ENCODE data around the gene FGF5.
"Not testable (repeated sequence)": the region's sequence is repeated elsewhere in the genome, so short reads cannot be mapped to it uniquely, and the experiment has no call there.

The FGF5 gene

DNA sequence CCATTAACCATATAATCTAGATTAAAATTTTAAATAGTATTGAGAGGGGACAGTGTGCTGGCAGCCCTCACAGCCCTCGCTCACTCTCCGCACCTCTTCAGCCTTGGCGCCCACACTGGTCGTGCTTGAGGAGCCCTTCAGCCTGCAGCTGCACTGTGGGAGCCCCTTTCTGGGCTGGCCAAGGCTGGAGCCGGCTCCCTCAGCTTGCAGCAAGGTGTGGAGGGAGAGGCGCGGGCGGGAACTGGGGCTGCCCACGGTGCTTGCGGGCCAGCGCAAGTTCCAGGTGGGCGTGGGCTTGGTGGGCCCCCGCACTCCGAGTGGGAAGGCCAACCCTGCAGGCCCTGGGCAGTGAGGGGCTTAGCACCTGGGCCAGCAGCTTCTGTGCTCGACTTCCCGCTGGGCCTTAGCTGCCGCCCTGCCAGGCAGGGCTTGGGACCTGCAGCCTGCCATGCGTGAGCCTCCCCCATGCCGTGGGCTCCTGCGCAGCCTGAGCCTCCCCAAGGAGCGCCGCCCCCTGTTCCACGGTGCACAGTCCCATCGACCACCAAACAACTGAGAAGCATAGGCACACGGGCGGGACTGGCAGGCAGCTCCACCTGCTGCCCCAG lies 36.3 kb downstream of the FGF5 start:
- DNase-seq, result no peak

DNA sequence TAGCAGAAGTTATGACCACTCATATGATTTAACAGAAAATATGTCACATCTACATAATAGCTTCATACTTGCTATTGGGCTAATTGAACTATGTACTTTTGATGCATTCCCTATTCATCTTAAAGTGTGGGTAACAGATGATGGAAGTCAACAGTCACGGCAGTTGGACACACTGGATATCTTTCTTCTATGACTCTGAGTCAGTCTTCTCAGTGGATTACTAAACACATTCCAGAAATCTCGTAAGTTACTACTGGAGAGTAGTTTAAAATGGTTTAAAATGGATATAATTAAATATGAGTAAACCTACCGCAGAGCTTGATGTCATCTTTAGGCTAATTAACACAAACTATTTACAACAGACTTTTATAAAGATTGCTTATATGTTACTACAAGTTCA lies 39.0 kb downstream of the FGF5 start:
- DNase-seq, result no peak

DNA sequence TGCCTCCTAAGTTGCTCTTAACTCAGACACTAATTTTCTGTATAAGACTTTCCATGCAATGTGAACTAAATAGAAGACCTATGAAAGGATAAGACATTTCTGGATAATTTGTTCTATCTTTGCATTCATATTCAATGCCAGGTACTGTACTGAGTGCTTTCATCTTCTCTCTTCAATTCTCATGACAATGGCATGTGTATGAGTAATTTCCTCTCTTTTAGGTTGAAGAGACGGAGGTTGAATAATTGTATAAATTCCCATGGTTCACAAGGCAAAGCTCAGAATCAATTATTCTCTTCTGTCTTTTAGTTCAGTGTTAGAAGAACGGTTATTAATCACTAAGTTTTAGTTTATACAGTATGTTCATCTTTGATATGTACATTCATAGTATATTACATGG lies 39.8 kb downstream of the FGF5 start:
- no peak for DNase-seq

DNA sequence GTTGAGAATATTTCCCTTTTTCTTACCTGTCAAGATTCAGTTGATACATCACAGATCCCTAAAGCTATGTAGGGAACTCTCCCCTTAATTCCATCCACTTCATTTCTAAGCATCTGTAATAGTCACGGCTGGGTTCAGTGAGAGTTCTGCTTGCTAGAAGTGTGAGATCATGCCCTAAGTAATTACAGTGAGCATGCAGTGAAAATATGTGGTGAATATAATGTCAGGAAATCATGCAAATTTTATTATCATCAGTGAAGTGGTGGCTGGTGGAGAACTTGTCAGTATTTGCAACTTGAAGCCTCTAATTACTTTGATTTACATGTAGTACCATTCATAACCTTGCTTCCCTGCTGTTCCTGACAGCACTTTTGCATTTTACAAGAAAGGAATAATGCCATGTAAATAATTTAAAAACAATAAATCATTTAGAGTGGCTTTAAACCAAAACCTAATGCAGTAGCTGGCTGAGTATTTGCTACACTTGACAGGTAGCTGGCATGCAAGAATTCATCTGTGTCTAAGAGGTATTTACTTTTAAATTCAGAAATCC lies 40.8 kb downstream of the FGF5 start:
- peak; percentile 88 to 97 for DNase-seq

DNA sequence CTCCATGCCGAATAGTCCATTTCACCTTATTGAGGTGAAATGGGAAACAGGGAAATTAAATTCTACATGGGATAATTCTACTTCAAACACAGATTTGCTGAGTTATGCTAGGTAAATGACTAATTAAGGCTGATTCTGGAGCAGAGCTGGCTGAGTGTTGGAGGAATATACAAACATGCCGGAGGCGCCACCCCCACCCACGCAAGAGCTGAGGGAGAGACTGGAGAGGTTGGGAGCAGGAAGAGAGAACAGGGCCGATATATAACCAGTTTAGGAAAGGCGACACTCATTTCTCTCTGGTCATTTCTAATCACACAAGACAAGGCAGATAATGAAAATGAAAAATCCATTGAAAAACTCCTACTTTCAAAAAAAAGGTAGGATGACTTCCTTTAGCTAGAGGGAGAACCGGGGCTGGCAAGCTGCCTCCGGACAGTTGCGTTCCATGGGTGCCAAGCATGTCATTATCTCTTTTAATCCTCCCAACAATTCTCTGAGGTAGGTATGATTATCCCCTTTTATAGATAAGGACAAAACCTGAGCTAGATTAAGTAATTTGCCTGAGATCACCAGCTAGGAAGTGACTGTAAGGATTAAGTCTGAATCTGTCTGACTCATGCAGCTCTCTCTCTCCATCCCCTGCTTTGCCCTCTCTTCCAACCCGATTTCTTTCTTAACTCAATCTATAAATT lies 41.5 kb downstream of the FGF5 start:
- peak; percentile 79 to 94 for DNase-seq

DNA sequence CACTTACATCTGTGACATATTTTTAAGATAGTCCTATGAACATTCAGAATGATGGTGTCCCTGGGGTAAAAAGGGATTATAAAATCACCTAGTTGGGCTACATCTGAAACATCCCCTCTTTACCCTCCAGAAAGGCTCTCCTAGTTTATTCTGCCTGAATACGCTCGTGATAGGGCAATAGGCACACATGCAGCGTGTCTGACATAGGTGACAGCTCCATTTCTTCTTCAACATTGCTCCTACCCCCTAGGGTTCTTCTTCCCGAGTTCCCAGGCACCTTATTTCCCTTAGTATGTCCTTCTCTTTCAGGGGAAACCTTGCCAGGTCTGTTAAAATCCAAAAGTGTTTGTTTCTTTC lies 42.0 kb downstream of the FGF5 start:
- peak in 1 of 2 experiments; percentile 15 for DNase-seq

DNA sequence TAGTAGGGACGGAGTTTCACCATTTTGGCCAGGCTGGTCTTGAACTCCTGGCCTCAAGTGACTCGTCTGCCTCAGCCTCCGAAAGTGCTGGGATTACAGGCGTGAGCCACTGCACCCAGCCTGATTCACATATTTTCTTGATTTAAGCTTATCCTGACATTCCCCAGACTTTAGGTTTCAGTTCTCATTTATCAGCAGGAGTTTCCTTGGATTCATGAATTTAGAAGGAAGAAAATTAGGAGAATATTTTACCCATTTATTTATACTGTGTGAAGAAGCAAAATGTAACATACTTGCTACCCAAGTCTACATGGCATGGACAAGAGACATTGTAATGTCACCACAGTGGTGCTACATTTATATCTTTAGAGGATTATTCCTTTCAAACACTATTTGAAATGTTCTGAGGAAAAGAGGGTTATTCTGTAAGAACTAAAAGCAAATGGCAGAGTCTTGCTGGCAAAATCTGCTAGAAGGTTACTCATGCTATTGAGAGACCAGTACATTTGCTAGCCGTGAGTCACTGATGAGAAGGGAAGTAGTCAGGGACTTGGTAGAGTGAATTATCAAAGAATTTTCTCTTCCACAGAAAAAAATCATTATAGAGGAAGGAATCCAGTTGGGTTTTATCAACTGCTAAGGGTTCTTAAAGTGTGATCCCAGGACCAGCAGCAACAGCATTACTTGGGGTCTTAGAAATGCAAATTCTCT lies 43.0 kb downstream of the FGF5 start:
- no peak for DNase-seq

DNA sequence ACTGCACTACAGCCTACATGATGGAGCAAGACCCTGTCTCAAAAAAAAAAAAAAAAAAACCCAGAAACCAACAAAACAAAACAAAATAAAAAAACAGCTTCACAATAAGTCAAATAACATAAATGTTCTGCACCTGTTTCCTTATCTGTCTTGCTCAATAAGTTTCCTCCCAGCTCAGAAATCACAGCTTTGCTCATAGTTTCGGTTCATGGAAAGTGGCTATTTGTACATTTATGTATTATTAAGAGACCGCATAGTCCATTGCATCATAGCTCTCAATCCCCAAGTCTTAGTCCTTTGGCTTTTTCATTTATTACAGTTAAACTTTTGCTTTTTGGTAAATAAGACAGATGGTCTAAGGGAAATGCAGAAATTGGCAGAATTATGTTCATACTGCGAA lies 44.7 kb downstream of the FGF5 start:
- DNase-seq, result no peak

DNA sequence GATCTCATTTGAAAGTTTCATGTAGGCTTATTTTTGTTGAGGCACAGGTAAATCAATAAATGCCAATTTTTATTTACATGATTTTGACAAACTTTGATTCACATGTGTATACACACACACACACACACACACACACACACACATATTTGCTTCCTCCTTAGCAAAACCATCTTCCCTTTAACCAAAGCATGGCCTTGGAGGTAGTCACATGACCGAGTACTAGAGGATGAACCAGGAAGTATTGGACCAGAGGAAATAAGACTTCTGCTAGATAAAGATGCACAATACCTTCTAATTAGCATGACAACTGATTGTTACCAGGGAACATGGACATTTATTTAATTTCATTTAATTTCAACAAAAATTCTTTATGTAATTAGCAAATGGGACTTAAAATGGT lies 45.7 kb downstream of the FGF5 start:
- DNase-seq, result no peak

DNA sequence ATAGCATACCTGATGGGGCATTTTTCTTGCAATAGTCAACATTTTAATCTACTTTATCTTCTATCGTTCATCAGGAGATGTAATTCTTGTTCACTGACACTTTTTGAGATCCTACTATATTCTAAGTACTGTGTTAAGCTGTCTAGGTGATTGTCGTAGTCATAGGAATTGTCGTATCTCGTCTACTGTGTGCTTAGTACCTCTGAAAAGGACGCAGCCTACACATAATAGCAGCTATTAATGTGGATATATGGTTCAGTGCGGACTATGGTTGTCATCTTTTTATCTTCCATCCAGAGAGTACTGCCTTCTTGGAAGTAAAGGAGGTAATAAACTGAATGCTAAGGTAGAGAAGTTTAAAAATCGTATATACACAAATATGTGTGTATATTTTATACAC lies 47.2 kb downstream of the FGF5 start:
- no peak for DNase-seq

DNA sequence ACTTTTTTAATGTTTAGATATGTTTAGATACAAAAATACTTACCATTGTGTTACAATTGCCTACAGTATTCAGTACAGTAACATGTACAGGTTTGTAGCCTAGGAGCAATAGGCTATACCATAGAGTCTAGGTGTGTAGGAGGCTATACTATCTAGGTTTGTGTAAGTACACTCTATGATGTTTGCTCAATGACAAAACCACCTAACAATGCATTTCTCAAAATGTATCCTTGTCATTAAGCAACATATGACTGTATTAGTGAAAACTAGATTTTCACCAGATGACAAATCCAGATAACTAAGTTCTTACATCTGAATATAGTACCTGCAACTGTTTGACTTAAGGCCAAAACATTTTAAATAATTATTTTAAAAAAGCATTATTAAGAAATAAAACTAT lies 49.4 kb downstream of the FGF5 start:
- DNase-seq, result not testable (repeated sequence)

DNA sequence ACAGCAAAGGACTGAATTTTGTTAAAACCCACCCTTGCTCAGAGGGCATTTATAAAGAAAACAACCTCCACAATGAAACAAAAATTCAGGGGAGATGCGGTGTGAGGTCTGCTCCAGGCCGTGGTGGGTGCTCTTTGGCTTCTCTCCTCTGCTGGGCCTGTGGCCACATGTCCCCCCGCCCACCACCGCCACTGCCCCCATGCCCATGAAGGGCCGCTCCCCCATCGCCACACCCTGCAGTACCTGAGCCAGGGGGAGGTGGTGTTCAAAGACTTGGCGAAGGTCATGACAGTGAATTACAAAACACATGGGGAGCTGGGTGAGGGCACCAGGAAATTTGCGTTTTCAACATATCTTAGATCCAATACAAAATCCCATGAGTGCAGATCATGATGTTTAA lies 54.9 kb downstream of the FGF5 start:
- DNase-seq, result no peak

DNA sequence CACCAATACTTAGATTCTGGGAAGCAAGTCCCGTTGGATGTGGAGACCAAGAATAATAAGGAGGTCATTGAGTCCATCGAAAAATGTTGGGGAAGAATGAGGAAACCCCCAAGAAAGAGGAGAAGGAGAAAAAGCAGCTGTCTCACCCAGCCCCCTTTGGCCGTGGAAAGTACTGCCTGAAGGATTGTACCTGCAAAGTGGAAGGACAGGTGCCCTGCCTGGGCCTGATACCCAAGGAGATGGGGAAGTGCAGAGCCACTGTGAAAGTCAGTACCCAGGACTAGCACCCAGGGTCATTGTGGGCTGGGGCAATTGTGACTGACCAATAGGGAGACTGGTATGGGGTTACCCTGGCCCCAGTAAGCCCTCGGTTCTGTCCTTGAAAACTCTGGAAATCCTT lies 55.3 kb downstream of the FGF5 start:
- no peak for DNase-seq

DNA sequence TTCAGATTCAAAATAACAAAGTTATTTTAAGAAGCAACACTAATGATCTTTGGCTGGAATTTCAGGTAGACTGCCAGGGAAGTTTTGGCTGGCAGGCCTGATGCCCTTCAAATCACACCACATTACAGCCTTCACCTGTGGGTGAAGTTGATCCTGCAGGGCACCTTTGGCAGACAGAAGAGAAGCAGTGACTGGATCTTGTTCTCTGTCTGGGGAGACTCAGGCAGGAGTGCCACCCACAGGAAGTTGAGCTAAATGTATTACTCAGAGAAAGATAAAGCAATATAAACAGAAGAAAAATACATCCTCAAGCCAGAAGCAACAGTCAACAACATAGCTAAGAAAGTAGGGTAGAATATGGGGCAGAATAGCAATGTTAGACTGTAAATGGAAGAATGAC lies 56.3 kb downstream of the FGF5 start:
- peak in 1 of 2 experiments; percentile 34 for DNase-seq

DNA sequence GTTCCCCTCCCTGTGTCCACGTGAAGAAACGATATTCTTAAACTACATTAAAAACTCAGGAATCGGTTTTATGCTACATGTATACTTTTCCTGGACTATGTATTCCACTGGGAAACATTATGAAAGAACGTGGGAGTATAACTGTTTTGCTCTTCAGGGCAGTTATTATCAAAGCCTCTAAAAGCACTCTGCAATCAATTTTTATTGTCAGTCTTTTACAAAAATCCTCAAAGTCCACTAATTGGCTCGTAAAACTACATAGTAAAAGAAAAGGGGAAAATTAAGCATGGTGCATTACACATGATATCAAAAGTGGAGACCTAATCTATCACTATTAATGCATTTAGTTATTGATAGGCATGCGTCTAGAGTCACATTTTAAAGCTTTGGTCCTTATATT lies 57.7 kb downstream of the FGF5 start:
- no peak for DNase-seq

DNA sequence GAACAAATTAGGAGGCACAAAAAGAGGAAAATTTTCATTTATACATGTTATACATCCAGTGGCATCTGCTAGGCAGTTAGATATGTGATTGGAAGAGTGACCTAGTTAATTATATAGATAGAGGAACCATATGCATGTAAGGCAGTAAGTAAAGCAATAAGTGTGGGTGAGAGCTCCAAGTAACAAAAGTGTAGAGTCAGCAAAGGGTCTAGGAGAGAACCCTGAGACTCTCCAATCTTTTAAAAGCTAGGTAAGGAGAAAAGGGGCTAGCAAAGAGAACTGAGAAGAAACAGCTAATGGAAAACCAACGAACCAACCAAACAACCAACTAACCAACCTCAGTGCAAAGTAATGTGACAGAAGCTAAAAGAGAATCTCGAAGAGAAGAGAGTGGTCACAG lies 65.2 kb downstream of the FGF5 start:
- no peak for DNase-seq

DNA sequence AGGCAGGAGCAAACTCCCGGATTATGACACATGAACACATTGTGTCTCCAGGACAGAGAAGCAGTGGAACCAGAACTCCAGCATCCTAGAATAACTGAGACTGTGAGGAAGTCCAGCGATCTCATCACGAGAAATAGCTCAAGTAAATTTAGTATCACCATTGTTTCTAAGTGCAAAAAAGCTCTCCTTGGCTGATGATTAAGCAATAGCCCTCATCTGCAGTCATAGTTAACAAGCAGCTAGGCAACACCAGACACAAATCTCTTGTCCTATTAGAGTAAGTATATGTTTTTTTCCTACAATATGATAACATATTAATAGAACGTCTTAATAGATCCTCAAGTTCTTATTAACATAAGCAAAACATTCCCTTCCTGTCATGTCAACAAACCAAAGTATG lies 66.7 kb downstream of the FGF5 start:
- DNase-seq, result no peak

DNA sequence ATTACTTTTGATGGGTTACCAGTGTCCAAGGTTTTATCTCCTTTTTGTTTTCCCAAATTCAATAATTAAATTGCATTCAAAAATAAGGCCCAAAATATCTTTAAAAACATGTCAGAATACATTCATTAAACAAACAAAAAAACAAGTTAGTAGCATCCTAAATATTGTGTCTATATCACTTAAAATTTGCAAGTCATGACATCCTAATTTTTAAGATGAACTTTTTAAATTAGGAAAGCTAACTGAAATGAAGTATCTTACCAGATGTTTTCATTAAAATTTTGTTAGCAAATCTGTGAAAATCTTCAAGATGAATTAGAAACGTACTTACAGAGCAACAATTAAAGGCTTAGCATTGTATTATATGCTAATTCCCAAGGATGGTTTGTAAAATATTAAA lies 68.1 kb downstream of the FGF5 start:
- no peak for DNase-seq

DNA sequence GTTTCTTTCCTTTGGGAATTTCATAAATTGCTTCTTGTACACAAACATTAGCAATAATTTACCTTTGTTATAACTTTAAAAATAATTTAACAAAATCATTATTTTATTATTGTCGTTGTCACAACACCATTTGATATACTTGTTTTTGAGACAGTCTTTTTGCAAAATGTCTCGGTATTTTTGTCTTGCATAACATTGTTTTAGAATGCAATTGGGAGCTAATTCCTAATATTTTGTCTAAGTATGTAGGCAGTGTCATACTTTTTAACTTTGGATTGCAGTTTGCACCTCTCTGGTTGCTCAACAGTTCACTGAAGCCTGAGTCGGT lies 68.7 kb downstream of the FGF5 start:
- DNase-seq, result no peak

DNA sequence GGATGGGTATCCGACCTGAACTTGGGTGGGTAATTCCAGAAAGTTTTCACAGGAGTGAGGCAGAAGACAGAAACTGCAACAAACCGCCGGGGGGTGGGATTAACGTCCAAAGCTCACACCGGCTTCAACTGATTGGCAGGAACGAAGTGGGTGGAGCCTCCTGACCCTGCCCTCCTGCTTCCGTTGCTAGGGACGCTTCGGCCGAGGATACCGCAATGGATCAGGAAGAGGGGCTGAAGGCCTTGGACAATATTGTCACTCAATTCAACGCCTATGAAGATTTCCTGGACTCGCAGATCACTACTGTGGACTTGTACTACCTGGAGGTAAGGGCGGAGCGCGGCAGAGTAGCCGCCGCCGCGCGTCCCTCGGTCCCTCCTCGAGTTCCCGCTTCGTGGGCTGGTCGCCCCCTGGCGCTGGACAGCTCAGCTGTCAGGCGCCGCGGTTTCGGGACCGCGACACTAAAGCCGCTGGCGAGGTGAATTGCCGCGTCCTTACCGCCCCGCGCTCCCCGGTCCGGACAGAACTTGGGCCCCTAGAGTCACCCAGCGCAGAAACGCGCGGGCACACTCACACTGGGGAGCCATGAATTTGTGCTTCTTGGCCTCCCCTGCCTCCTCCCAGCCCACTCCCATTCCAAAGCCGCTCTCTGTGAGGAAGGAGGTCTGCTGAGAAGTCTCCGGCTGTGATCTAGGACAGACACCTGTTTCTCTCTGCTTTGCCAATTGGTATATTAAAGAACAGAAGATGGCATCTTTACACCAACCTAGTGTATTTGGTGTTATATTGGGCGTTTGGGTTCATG lies 69.3 kb downstream of the FGF5 start, which contains the start of gene CFAP299:
Gene CFAP299, plus strand, starts transcription at position 177 of the 805 bp plus-strand sequence.
- peak; percentile 78 to 88 for DNase-seq

DNA sequence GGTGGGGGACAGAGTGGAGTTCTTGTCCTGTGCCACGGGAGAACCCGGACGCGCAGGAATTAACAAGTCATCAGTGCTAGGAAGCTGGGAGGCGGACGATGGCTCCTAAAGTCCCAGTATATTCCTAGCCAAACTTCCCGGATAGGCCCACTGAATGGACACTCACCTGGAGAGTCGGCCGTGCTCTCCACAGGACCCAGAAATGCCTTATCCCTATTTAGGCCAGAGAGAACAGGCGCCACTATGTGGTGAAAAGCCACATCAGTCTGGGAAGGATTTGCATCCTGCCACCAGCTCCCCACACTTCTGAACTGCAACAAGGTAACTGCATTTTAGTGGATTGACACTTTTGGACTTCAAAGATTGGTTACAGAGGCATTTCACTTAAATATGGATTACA lies 70.1 kb downstream of the FGF5 start:
- peak; percentile 55 to 66 for DNase-seq

DNA sequence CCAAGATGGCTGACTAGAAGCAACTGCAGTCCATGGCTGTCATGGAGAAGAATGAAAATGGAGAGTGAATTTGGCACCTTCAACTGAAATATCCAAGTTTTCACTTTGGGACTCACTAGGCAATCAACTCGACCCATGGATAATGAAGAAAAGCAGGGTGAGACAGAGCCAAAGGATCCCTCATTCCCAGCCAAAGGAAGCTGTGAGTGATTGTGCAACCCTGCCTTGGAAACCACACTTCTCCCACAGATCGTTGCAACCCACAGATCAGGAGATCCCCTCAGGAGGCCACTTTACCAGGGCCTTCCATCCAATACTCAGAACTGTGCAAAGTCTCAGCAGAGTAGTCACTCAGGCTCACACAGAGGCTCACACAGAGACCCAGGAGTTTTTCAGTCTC lies 73.6 kb downstream of the FGF5 start:
- no peak for DNase-seq
